Loucy (cell line): Measurements from ENCODE around the gene ACTR1A.

ENCODE experiments used
- H2AFZ ChIP-seq: fragments of 200-600 bp; sonication (generic); 2 replicates; pipeline ENCODE4 v1.6.0; 2016; ENCODE audit warnings: antibody characterized with exemption, mild to moderate bottlenecking, low read length, moderate library complexity
- H3F3A ChIP-seq: fragments of 200-600 bp; 2 replicates; pipeline ENCODE4 v1.6.0; 2016; ENCODE audit warnings: antibody characterized with exemption, low read depth, mild to moderate bottlenecking
- H3K27me3 ChIP-seq: fragments of 200-600 bp; sonication (generic); 2 replicates; pipeline ENCODE4 v1.6.1; 2014; ENCODE audit warnings: low read length, mild to moderate bottlenecking; ENCODE audit not compliant: insufficient read depth, poor library complexity, severe bottlenecking
- H3K36me3 ChIP-seq: fragments of 200-600 bp; sonication (generic); 2 replicates; pipeline ENCODE4 v1.6.1; 2016; ENCODE audit warnings: low read length; ENCODE audit not compliant: insufficient read depth
- H3K4me1 ChIP-seq: fragments of 200-600 bp; sonication (generic); 2 replicates; pipeline ENCODE4 v1.5.1; 2014; ENCODE audit warnings: low read length, mild to moderate bottlenecking; ENCODE audit not compliant: insufficient read depth, poor library complexity, severe bottlenecking
- H3K4me2 ChIP-seq: fragments of 200-600 bp; sonication (generic); 2 replicates; pipeline ENCODE4 v1.6.0; 2014; ENCODE audit warnings: antibody characterized with exemption, low read length, low read depth, mild to moderate bottlenecking; ENCODE audit not compliant: poor library complexity, severe bottlenecking
- H3K4me3 ChIP-seq: fragments of 200-600 bp; sonication (generic); 2 replicates; pipeline ENCODE4 v1.5.1; 2014; ENCODE audit warnings: low read length, mild to moderate bottlenecking, mixed read lengths; ENCODE audit not compliant: poor library complexity, severe bottlenecking
- H3K79me2 ChIP-seq: fragments of 200-600 bp; sonication (generic); 2 replicates; pipeline ENCODE4 v1.6.1; 2014; ENCODE audit warnings: low read length; ENCODE audit not compliant: insufficient read depth
- H3K9ac ChIP-seq: fragments of 200-600 bp; sonication (generic); 2 replicates; pipeline ENCODE4 v1.6.0; 2014; ENCODE audit warnings: mild to moderate bottlenecking, low read depth, low read length, moderate library complexity; ENCODE audit not compliant: poor library complexity, severe bottlenecking
- H3K9me2 ChIP-seq: fragments of 200-600 bp; sonication (generic); replicated peaks from 2 replicates; pipeline ENCODE4 v1.6.1; 2016; ENCODE audit warnings: low read depth, low read length, mixed read lengths
- H3K9me3 ChIP-seq: fragments of 200-600 bp; sonication (generic); 2 replicates; pipeline ENCODE4 v1.6.1; 2014; ENCODE audit warnings: mild to moderate bottlenecking, antibody characterized with exemption, low read length, low read depth; ENCODE audit not compliant: insufficient read depth
- H4K20me1 ChIP-seq: fragments of 200-600 bp; sonication (generic); 2 replicates; pipeline ENCODE4 v1.6.0; 2014; ENCODE audit warnings: antibody characterized with exemption, low read length, mild to moderate bottlenecking; ENCODE audit not compliant: insufficient read depth, poor library complexity, severe bottlenecking
- EZH2phosphoT487 ChIP-seq: fragments of 200-600 bp; IDR thresholded peaks from 2 replicates; pipeline ENCODE4 v1.6.1; 2018; ENCODE audit warnings: antibody characterized with exemption, mild to moderate bottlenecking, moderate library complexity, borderline replicate concordance
- TF ChIP-seq, protein P1 (sequence below): fragments of 200-600 bp; sonication (generic); conservative IDR thresholded peaks from 2 replicates; pipeline ENCODE4 v1.5.1; 2014; ENCODE audit warnings: mild to moderate bottlenecking, antibody characterized with exemption, low read length

Gene ACTR1A

DNA sequence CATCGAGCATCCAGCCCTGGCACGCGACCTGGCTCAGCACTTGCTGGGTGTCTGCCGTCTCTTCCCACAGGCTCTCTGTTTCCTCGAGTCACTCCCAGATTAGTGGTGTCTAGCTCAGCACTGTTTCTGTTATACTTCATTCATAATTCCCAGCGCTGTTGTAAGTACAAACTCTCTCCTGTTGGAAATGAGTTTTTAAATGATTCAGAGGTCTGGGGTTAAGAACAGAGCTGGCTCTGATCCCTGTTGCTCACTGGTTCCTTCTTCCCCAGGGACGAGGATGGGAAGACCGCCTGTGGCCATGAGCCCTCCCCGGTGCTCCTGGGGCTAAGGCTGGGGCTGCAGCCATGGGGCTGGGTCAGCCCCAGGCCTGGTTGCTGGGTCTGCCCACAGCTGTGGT lies 33.8 kb downstream of the ACTR1A start:
- Histone ChIP-seq H3K27me3 (no peaks in the 10 kb centered on the region), H3K4me1 (no peaks in the 10 kb centered on the region), H3K79me2 (no peaks in the 10 kb centered on the region), H2AFZ (no peak overlapping the region), H3K4me3 (no peak overlapping the region), H3K9me2 (no peaks in the 10 kb centered on the region), H3K9me3 (no peaks in the 10 kb centered on the region), H3F3A (no peaks in the 10 kb centered on the region), H3K36me3 (no peaks in the 10 kb centered on the region), H4K20me1 (no peaks in the 10 kb centered on the region), H3K4me2 (no peak overlapping the region), H3K9ac (no peak overlapping the region)
- TF ChIP-seq, protein P1, sequence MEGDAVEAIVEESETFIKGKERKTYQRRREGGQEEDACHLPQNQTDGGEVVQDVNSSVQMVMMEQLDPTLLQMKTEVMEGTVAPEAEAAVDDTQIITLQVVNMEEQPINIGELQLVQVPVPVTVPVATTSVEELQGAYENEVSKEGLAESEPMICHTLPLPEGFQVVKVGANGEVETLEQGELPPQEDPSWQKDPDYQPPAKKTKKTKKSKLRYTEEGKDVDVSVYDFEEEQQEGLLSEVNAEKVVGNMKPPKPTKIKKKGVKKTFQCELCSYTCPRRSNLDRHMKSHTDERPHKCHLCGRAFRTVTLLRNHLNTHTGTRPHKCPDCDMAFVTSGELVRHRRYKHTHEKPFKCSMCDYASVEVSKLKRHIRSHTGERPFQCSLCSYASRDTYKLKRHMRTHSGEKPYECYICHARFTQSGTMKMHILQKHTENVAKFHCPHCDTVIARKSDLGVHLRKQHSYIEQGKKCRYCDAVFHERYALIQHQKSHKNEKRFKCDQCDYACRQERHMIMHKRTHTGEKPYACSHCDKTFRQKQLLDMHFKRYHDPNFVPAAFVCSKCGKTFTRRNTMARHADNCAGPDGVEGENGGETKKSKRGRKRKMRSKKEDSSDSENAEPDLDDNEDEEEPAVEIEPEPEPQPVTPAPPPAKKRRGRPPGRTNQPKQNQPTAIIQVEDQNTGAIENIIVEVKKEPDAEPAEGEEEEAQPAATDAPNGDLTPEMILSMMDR, result no peak
- TF ChIP-seq EZH2phosphoT487, result no peak

DNA sequence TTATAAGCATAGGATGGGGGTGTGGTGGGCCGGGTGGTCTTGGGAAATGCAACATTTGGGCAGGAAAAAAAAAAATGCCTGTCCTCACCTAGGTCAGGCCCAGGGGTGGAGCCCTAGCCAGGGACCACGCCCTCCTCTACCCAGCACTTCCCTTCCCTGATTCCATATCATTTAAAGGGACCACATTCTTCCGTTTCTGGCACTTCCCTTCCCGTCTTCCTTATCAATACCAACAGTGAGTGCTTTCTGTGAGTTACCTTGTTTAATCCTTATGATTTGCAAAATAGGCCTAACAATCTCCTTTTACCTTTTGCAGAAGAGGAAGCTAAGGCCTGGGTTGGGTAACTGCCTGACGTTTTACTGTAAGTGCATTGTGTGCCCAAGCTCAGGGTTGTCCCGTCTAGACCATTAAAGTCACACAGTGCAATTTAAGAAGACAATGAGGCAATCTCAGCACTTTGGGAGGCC lies 34.5 kb downstream of the ACTR1A start:
- H3K4me2 ChIP-seq, result no peak overlapping the region

DNA sequence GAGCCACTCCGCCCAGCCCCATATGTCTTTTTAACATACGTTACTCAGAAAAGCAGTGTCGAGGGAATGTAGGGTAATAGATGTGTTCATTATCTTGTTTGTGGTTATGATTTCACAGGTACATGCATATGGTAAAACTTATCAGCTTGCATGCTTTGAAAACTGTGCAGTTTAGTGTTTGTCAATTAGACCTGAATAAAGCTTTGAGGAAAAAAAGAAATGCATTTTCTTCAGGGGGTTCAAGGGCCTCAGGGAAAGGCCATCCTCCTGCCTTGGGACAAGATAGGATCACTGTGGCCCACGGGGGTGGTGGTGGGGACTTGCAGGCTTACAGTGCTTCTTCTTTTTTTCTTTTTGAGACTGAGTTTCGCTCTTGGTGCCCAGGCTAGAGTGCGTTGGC lies 35.2 kb downstream of the ACTR1A start:
- Histone ChIP-seq H3K4me3 (no peak overlapping the region), H3K9me3 (no peaks in the 10 kb centered on the region), H3K9me2 (no peaks in the 10 kb centered on the region), H3K4me1 (peaks cover under 1% of the 10 kb centered on the region), H4K20me1 (no peaks in the 10 kb centered on the region), H3K36me3 (no peaks in the 10 kb centered on the region), H3K4me2 (no peak overlapping the region), H3F3A (no peaks in the 10 kb centered on the region), H3K27me3 (no peaks in the 10 kb centered on the region), H3K79me2 (no peaks in the 10 kb centered on the region), H2AFZ (no peak overlapping the region), H3K9ac (no peak overlapping the region)
- TF ChIP-seq, protein P1, result no peak
- no peak for TF ChIP-seq EZH2phosphoT487

More for the DNA sequence above, 34.5 kb downstream of the ACTR1A start:
- Histone ChIP-seq H3K9ac (no peak overlapping the region), H3F3A (no peaks in the 10 kb centered on the region), H3K79me2 (no peaks in the 10 kb centered on the region), H2AFZ (no peak overlapping the region), H3K4me1 (no peaks in the 10 kb centered on the region), H4K20me1 (no peaks in the 10 kb centered on the region), H3K4me3 (no peak overlapping the region), H3K9me2 (no peaks in the 10 kb centered on the region), H3K36me3 (no peaks in the 10 kb centered on the region), H3K9me3 (no peaks in the 10 kb centered on the region), H3K27me3 (no peaks in the 10 kb centered on the region)
- TF ChIP-seq, protein P1, result no peak
- TF ChIP-seq EZH2phosphoT487, result no peak
